HepG2 (cell line): ENCODE measurements around the gene ZNF786. TPM values are rescaled to one million over a fixed set of nuclear protein-coding genes. Genes with fewer than 3 reads are reported as not detected.

Experiments used
- AGO2 ChIP-seq: fragments of 200-400 bp; formaldehyde crosslinking; optimal IDR thresholded peaks from 2 replicates; pipeline ENCODE3; 2017; ENCODE audit warnings: mild to moderate bottlenecking, low read depth, low read length, moderate library complexity
- ARID4A ChIP-seq: sonication (generic); formaldehyde crosslinking; IDR thresholded peaks from 2 replicates; pipeline ENCODE4 v1.5.0; 2020; ENCODE audit warnings: mild to moderate bottlenecking, missing genetic modification reagents, borderline replicate concordance
- BCL3 ChIP-seq: sonication (generic); formaldehyde crosslinking; IDR thresholded peaks from 2 replicates; pipeline ENCODE4 v1.5.1; 2020; ENCODE audit warnings: mild to moderate bottlenecking, missing genetic modification reagents, moderate library complexity
- FOXM1 ChIP-seq: sonication (generic); formaldehyde crosslinking; IDR thresholded peaks from 2 replicates; pipeline ENCODE4 v1.5.0; 2020; ENCODE audit warnings: missing genetic modification reagents
- HDAC6 ChIP-seq: fragments of 200-600 bp; sonication (generic); IDR thresholded peaks from 2 replicates; pipeline ENCODE4 v1.7.0; 2017; ENCODE audit warnings: mild to moderate bottlenecking, antibody characterized with exemption, low read length, low read depth
- HOMEZ ChIP-seq: IDR thresholded peaks from 2 replicates; pipeline ENCODE4 v1.6.1; 2016; ENCODE audit warnings: low read depth
- HOXA7 ChIP-seq: sonication (generic); formaldehyde crosslinking; IDR thresholded peaks from 2 replicates; pipeline ENCODE4 v1.8.1; 2022; ENCODE audit warnings: mild to moderate bottlenecking, missing genetic modification reagents, moderate library complexity
- ISL2 ChIP-seq: sonication (generic); formaldehyde crosslinking; IDR thresholded peaks from 2 replicates; pipeline ENCODE4 v1.5.0; 2020; ENCODE audit warnings: missing genetic modification reagents
- LBX2 ChIP-seq: sonication (generic); formaldehyde crosslinking; IDR thresholded peaks from 2 replicates; pipeline ENCODE4 v1.5.0; 2020; ENCODE audit warnings: missing genetic modification reagents, mild to moderate bottlenecking, borderline replicate concordance
- MED1 ChIP-seq: sonication (generic); formaldehyde crosslinking; IDR thresholded peaks from 2 replicates; pipeline ENCODE4 v1.4.0; 2020; ENCODE audit warnings: missing genetic modification reagents
- MIER3 ChIP-seq: IDR thresholded peaks from 2 replicates; pipeline ENCODE4 v1.6.1; 2016; ENCODE audit warnings: missing compliant biosample characterization, borderline replicate concordance
- NCOA2 ChIP-seq: sonication (generic); formaldehyde crosslinking; IDR thresholded peaks from 2 replicates; pipeline ENCODE4 v1.8.0; 2022; ENCODE audit warnings: inconsistent platforms
- RAD21 ChIP-seq: fragments of 450-650 bp; formaldehyde crosslinking; IDR thresholded peaks from 2 replicates; pipeline ENCODE4 v1.5.0; 2020; ENCODE audit warnings: mild to moderate bottlenecking
- ZBTB20 ChIP-seq: sonication (generic); formaldehyde crosslinking; IDR thresholded peaks from 2 replicates; pipeline ENCODE4 v1.8.1; 2023; ENCODE audit warnings: missing genetic modification reagents, low read depth, mild to moderate bottlenecking, borderline replicate concordance
- ZFP91 ChIP-seq: sonication (generic); formaldehyde crosslinking; IDR thresholded peaks from 2 replicates; pipeline ENCODE4 v1.9.0; 2022; ENCODE audit warnings: missing genetic modification reagents, mild to moderate bottlenecking, borderline replicate concordance
- ZKSCAN5 ChIP-seq: sonication (generic); formaldehyde crosslinking; IDR thresholded peaks from 2 replicates; pipeline ENCODE4 v1.5.1; 2020; ENCODE audit warnings: mild to moderate bottlenecking, missing genetic modification reagents
- ZNF232 ChIP-seq: sonication (generic); formaldehyde crosslinking; IDR thresholded peaks from 2 replicates; pipeline ENCODE4 v1.4.0; 2020; ENCODE audit warnings: missing genetic modification reagents, borderline replicate concordance
- ZNF264 ChIP-seq: sonication (generic); formaldehyde crosslinking; IDR thresholded peaks from 2 replicates; pipeline ENCODE4 v1.4.0; 2020; ENCODE audit warnings: missing genetic modification reagents
- ZNF777 ChIP-seq: sonication (generic); formaldehyde crosslinking; IDR thresholded peaks from 2 replicates; pipeline ENCODE4 v1.4.0; 2020; ENCODE audit warnings: missing genetic modification reagents
- ZSCAN12 ChIP-seq: sonication (generic); formaldehyde crosslinking; IDR thresholded peaks from 2 replicates; pipeline ENCODE4 v1.9.0; 2021; ENCODE audit warnings: mild to moderate bottlenecking, missing genetic modification reagents
- polyA plus RNA-seq, 8 experiments: library from polyadenylated mRNA; depleted of rRNA in 3 of 8; stranded (reverse) in 7 of 8; unstranded in 1 of 8; fragments of >200 nt; fragmentation: Illumina TruSeq in 4 of 8; extraction: Trizol in 4 of 8; gene quantifications; 2 replicates each; pipeline versions ENCODE4 v1.2.1 to v1.2.3, GENCODE V29; 2011 to 2016; ENCODE audit warnings: low read depth in 4 of 8, missing spikeins in 1 of 8, mixed read lengths in 1 of 8; ENCODE audit not compliant: insufficient read depth in 1 of 8
- total RNA-seq, 5 experiments: library from RNA; depleted of rRNA; stranded (reverse); fragments of >200 nt; fragmentation: Illumina TruSeq; extraction: Trizol; gene quantifications; 2 replicates each; pipeline ENCODE4 v1.2.3, GENCODE V29; 2016; ENCODE audit warnings: low read depth in 1 of 5

ZNF786 gene
- total and polyA plus RNA-seq, 2 of the 13 experiments (the other 11 are each of a cell fraction or from before 2014, with no cell fraction given): 2.0 to 4.0 TPM

GRCh38 chr7:149090397-149091195, at the start of gene ZNF786 (continued):
- TF ChIP-seq HOXA7 (CRISPR knock-in tag) (peak; percentile 37; the same call in 1 of the 2 replicates), ZKSCAN5 (no peak), ISL2 (CRISPR knock-in tag) (peak; percentile 53; the same call in 1 of the 2 replicates), HDAC6 (no peak), FOXM1 (CRISPR knock-in tag) (no peak), LBX2 (peak; percentile 78; the same call in 1 of the 2 replicates), HOMEZ (CRISPR knock-in tag) (0 out of 2 replicates have a peak, but pooled peaks have one; percentile 12), ZFP91 (CRISPR knock-in tag) (peak; percentile 91; the same call in 1 of the 2 replicates), ZNF232 (CRISPR knock-in tag) (peak; percentile 45; the same call in 1 of the 2 replicates), NCOA2 (CRISPR knock-in tag) (0 out of 2 replicates have a peak, but pooled peaks have one; percentile 20), ZNF777 (CRISPR knock-in tag) (peak; percentile 61), ZBTB20 (CRISPR knock-in tag) (no peak; the same call in 1 of the 2 replicates), MIER3 (0 out of 2 replicates have a peak, but pooled peaks have one; percentile 25), ZSCAN12 (CRISPR knock-in tag) (peak; percentile 79; the same call in 1 of the 2 replicates), RAD21 (CRISPR knock-in tag) (peak; percentile 93), BCL3 (CRISPR knock-in tag) (peak; percentile 84), ARID4A (peak; percentile 86), AGO2 (peak; percentile 65), ZNF264 (CRISPR knock-in tag) (0 out of 2 replicates have a peak, but pooled peaks have one; percentile 11), MED1 (peak; percentile 67; the same call in 1 of the 2 replicates)
